ENCODE data around the gene CYB561D2. TPM values are rescaled to one million over a fixed set of nuclear protein-coding genes. Genes with fewer than 3 reads are reported as not detected.

The CYB561D2 gene
- total and polyA plus RNA-seq, 10 of the 15 experiments (the other 5 are each of a cell fraction or from before 2014, with no cell fraction given) = 7.6 to 39.2 (median 18.8) TPM

GRCh38 chr3:50326182-50326541 lies 24.5 kb upstream of the CYB561D2 start:
- H4K20me1 ChIP-seq (ENCODE audit: control insufficient read depth, insufficient read depth) = no peaks in the 10 kb centered on the region
- ChIA-PET CTCF (interaction anchor here (0.7 to 0.9 kb wide), 3 partner anchors 19 to 123 kb away, joined by 3 to 5 read pairs (median 4); partner anchors contain the start of genes HYAL3 and NAA80), POLR2A (interaction anchor here (3.0 kb wide), 1 partner anchor 11 kb away, joined by 58 read pairs; no protein-coding TSS in a partner anchor), SMC1A (ENCODE audit: uncharacterized antibody, unreplicated experiment) (no interaction called here), RAD21 (ENCODE audit: unreplicated experiment) (interaction anchor here (3.4 kb wide), 1 partner anchor 11 kb away, joined by 21 read pairs; no protein-coding TSS in a partner anchor)
- no peaks in the 10 kb centered on the region for H3K27me3 ChIP-seq (replicated peaks in 1 of 2; ENCODE audit: control insufficient read depth in 2 of 2, insufficient read depth in 2 of 2, low read length in 1 of 2)
- in situ Hi-C loops (cut with MboI) (no loop called here), intact Hi-C loops (cut with micrococcal nuclease; ENCODE audit: unreplicated experiment) (no loop called here)
- H3K4me2 ChIP-seq (ENCODE audit: control insufficient read depth, insufficient read depth) = no peak overlapping the region
- ATAC-seq (no peak), FAIRE-seq (no peak), DNase-seq (ENCODE audit: low read depth, low spot score) (no peak)
- BruUV-seq (replicated peaks) = no TSS peak
- no peak overlapping the region for H3K4me3 ChIP-seq
- H3K27ac ChIP-seq (ENCODE audit: control insufficient read depth, insufficient read depth) = no peak overlapping the region
- 81% methylated on average over 8 of the region's 8 CpGs for WGBS (ENCODE audit: insufficient coverage, insufficient replicate concordance, low lambda C conversion rate, missing lambda C conversion rate)
- H3K79me2 ChIP-seq (ENCODE audit: control insufficient read depth, insufficient read depth, low read length) = peaks cover 14% of the 10 kb centered on the region
- peaks cover 8% of the 10 kb centered on the region for H3K4me1 ChIP-seq (ENCODE audit: control insufficient read depth, insufficient read depth, low read length)
- peaks cover 12 to 16% of the 10 kb centered on the region in 2 experiments for H3K36me3 ChIP-seq (ENCODE audit: control insufficient read depth in 2 of 2, insufficient read depth in 2 of 2, low read length in 1 of 2)
- H3K9me3 ChIP-seq (replicated peaks; ENCODE audit: control insufficient read depth, insufficient read depth, low read length) = no peaks in the 10 kb centered on the region
- no peak for TF ChIP-seq IRF3 (IDR thresholded peaks at IDR 0.05)
- no peak for TF ChIP-seq SIN3A (IDR thresholded peaks at IDR 0.05; ENCODE audit: low read depth, low read length)
- no peak for TF ChIP-seq EP300 (IDR thresholded peaks at IDR 0.05; ENCODE audit: borderline replicate concordance in 1 of 2, control insufficient read depth in 1 of 2, low read depth in 2 of 2, low read length in 2 of 2)
- TF ChIP-seq HDAC6 (IDR thresholded peaks at IDR 0.05; ENCODE audit: unreplicated experiment) = no peak
- TF ChIP-seq MXI1 (IDR thresholded peaks at IDR 0.05; ENCODE audit: low read depth, low read length) = no peak
- no peak for TF ChIP-seq ETV6 (conservative IDR thresholded peaks at IDR 0.05 in 1 of 2, IDR thresholded peaks at IDR 0.05 in 1 of 2; ENCODE audit: borderline replicate concordance in 1 of 2, low read depth in 1 of 2)
- TF ChIP-seq EGR1 (IDR thresholded peaks at IDR 0.05; ENCODE audit: borderline replicate concordance in 1 of 2, low read depth in 2 of 2, low read length in 2 of 2) = no peak
- TF ChIP-seq ZBTB40 (IDR thresholded peaks at IDR 0.05; ENCODE audit: borderline replicate concordance) = no peak
- TF ChIP-seq STAT1 (conservative IDR thresholded peaks at IDR 0.05) = no peak
- TF ChIP-seq SMC3 (IDR thresholded peaks at IDR 0.05; ENCODE audit: borderline replicate concordance, low read length) = no peak
- no peak for TF ChIP-seq BMI1 (IDR thresholded peaks at IDR 0.05; ENCODE audit: borderline replicate concordance)
- no peak for TF ChIP-seq CEBPZ (IDR thresholded peaks at IDR 0.05; ENCODE audit: low read depth, low read length)
- no peak for TF ChIP-seq NR2F1 (conservative IDR thresholded peaks at IDR 0.05)
- H3K9ac ChIP-seq (ENCODE audit: control insufficient read depth, insufficient read depth, low read length) = no peak overlapping the region
- no peak overlapping the region for H2AFZ ChIP-seq (ENCODE audit: control insufficient read depth, low read depth, low read length)

Data from GM12878 (cell line).